Hematopoietic multipotent progenitor cell treated with erythropoietin and hydrocortisone succinate and interleukin-3 and kit ligand, for 6 days (in vitro differentiated cells): ENCODE measurements around the gene MFSD1.
A peak's percentile ranks its signal among the peaks of the same experiment; 100 is the strongest.

ENCODE experiments used
- DNase-seq: peaks from one replicate; pipeline ENCODE4 v3.0.0-alpha.2; 2015

The MFSD1 gene

GRCh38 chr3:158801696-158802408 lies at the start of gene MFSD1:
TSS of gene MFSD1 (plus strand) at chr3:158802054. CDS start at chr3:158802153, 99 bp downstream.
- peak; percentile 96 for DNase-seq

GRCh38 chr3:158753854-158754253 lies 48.0 kb upstream of the MFSD1 start:
- no peak for DNase-seq

- no peak for DNase-seq
Observed at GRCh38 chr3:158755421-158755820, 46.4 kb upstream of the MFSD1 start.

GRCh38 chr3:158761350-158761749 lies 40.5 kb upstream of the MFSD1 start:
- no peak for DNase-seq

- DNase-seq: no peak
Observed at GRCh38 chr3:158762701-158763100, 39.2 kb upstream of the MFSD1 start.

GRCh38 chr3:158763421-158763820 lies 38.4 kb upstream of the MFSD1 start:
- no peak for DNase-seq

- no peak for DNase-seq
Observed at GRCh38 chr3:158765518-158766205, 36.2 kb upstream of the MFSD1 start.

GRCh38 chr3:158766364-158766763 lies 35.5 kb upstream of the MFSD1 start:
- DNase-seq: no peak

- DNase-seq: no peak
Observed at GRCh38 chr3:158768361-158768787, 33.5 kb upstream of the MFSD1 start.

- no peak for DNase-seq
Observed at GRCh38 chr3:158768881-158769543, 32.8 kb upstream of the MFSD1 start.

- no peak for DNase-seq
Observed at GRCh38 chr3:158769549-158769948, 32.3 kb upstream of the MFSD1 start.

GRCh38 chr3:158769952-158770740 lies 31.7 kb upstream of the MFSD1 start:
- no peak for DNase-seq

- no peak for DNase-seq
Observed at GRCh38 chr3:158770741-158771350, 31.0 kb upstream of the MFSD1 start.

- no peak for DNase-seq
Observed at GRCh38 chr3:158771577-158771976, 30.3 kb upstream of the MFSD1 start.

GRCh38 chr3:158771982-158772381 lies 29.9 kb upstream of the MFSD1 start:
- peak; percentile 52 for DNase-seq

GRCh38 chr3:158773166-158773565 lies 28.7 kb upstream of the MFSD1 start:
- peak; percentile 86 for DNase-seq

GRCh38 chr3:158773845-158774830 lies 27.7 kb upstream of the MFSD1 start:
- DNase-seq: no peak

- DNase-seq: no peak
Observed at GRCh38 chr3:158774965-158775364, 26.9 kb upstream of the MFSD1 start.

GRCh38 chr3:158775426-158776410 lies 26.1 kb upstream of the MFSD1 start:
- DNase-seq: peak; percentile 42

- DNase-seq: no peak
Observed at GRCh38 chr3:158776531-158776930, 25.3 kb upstream of the MFSD1 start.
